IPS DF 6.9 (cell line): ENCODE data around the gene FNDC3B.

Experiments used
- DNase-seq: peaks from one replicate; pipeline ENCODE4 v3.0.0-alpha.2; 2013; ENCODE audit warnings: low read depth, low spot score
- H3K27ac ChIP-seq: one replicate; pipeline ENCODE4 v1.5.1; 2013; ENCODE audit warnings: low read length, control low read depth
- H3K27me3 ChIP-seq: 2 replicates; pipeline ENCODE4 v1.6.1; 2013; ENCODE audit warnings: mild to moderate bottlenecking, low read length; ENCODE audit not compliant: control insufficient read depth, insufficient read depth
- H3K36me3 ChIP-seq: 2 replicates; pipeline ENCODE4 v1.6.1; 2013; ENCODE audit warnings: low read length; ENCODE audit not compliant: control insufficient read depth, insufficient read depth
- H3K4me1 ChIP-seq: 2 replicates; pipeline ENCODE4 v1.6.1; 2013; ENCODE audit warnings: low read length; ENCODE audit not compliant: control insufficient read depth, insufficient read depth
- H3K4me3 ChIP-seq: 2 replicates; pipeline ENCODE4 v1.5.1; 2013; ENCODE audit warnings: mild to moderate bottlenecking, low read length
- H3K9me3 ChIP-seq: 2 replicates; pipeline ENCODE4 v1.6.1; 2013; ENCODE audit warnings: low read length, inconsistent platforms; ENCODE audit not compliant: control insufficient read depth, insufficient read depth
- WGBS: extraction: QIAGEN DNeasy Blood & Tissue Kit; methylation state at CpG from one replicate; pipeline ENCODE4 v1.1.7; 2013; ENCODE audit warnings: mixed read lengths, missing lambda C conversion rate; ENCODE audit not compliant: insufficient read length, insufficient coverage; 5-methylcytosine and 5-hydroxymethylcytosine counted together

Gene FNDC3B

DNA sequence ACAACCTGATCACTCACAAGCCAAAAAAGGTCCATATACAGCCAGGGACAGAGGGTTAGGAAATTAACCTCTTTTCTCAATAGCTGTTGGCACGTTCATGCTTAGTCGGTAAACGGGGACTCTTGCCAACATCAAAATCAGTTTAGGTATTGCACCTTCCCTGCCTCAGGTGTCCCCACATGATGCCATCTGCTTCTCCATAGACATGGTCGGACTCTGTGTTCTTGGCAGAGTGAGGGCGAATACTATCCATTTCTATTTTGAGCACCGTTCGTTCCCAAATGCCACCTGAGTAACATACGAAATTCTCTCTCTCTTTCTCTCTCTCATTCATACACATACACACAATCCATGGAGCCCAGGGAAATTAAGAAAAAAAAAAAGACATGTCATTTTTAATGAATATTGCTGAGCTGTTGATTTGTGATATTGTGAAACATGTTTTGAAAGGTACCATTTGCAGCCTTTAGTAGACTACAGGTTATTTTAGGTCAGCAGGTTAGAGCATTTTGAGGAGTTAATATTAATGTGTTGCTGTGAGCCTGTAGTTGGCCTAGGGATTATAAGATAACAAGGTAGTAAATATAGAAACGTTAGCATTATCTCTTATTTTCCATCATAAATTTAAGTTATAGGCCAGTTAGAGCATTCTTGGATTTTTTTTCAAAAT lies 330.3 kb downstream of the FNDC3B start:
- Histone ChIP-seq H3K4me3 (no peak overlapping the region), H3K36me3 (no peaks in the 10 kb centered on the region), H3K9me3 (no peaks in the 10 kb centered on the region), H3K27me3 (no peaks in the 10 kb centered on the region), H3K27ac (no peak overlapping the region), H3K4me1 (no peaks in the 10 kb centered on the region)
- 100% methylated on average over 3 of the region's 9 CpGs for WGBS
- no peak for DNase-seq

DNA sequence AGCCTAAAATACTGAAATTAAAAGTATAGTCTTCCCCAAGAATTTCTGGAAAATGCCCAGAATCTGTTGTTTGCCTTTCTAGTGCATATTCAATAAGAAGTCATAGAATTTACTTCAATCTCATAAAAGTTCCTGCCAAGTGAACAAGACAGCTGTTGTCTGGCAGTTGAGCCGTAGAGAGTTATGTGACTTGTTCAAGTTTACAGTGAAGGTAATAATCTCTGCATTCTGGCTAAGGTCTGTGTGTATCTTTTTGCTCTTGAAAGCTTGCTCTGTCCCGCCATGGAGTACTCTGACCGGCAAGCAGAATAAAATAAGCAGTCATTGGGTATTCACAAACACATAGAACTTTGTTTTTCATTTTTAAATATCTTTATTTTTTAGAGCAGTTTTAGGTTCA lies 331.0 kb downstream of the FNDC3B start:
- no peaks in the 10 kb centered on the region for H3K9me3 ChIP-seq
- no peaks in the 10 kb centered on the region for H3K4me1 ChIP-seq
- H3K27ac ChIP-seq = no peak overlapping the region
- no peak for DNase-seq
- no peaks in the 10 kb centered on the region for H3K27me3 ChIP-seq
- no peaks in the 10 kb centered on the region for H3K36me3 ChIP-seq
- H3K4me3 ChIP-seq = no peak overlapping the region
- WGBS = no CpG with 5 or more reads among the region's 3 CpGs

DNA sequence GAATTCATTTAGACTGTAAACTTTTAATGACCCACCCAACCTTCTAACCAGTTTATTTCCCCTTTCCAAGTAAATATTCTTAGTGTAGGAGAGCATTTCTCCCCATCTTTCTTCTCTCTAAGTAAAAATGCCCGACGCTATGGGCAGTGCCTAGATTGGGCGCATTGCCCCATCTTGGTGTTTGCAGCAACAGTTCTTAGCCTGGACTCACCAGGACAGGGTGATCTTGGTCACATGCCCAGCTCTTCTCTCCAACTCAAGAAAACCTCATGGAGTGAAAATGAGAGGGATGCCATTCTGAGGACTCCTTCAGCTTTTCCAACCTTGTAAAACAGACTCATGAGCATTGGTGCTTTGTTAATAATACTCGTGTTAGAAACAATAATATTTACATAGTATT lies 332.2 kb downstream of the FNDC3B start:
- Histone ChIP-seq H3K4me1 (no peaks in the 10 kb centered on the region), H3K36me3 (no peaks in the 10 kb centered on the region)
- no peak for DNase-seq

DNA sequence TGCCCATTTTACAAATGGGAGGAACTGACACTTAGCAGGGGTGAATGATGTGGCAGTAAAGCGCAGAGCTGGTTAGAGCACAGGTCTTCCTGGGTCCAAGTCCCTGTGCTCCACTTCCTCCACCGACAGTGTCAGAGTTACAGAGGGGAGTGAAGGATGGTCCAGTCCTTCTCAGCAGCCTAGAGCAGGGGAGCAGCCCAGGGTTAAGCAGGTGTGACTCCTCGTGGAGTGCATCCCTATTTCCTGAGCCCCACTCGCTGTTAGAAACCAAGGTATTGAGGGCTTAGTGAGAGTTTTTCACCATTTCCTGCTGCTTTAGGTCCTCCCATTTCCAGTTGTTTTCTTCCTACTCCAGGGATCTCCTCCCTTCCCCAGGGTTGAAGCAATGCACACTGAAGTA lies 333.5 kb downstream of the FNDC3B start:
- no peak overlapping the region for H3K4me3 ChIP-seq
- no peaks in the 10 kb centered on the region for H3K4me1 ChIP-seq
- H3K27me3 ChIP-seq = no peaks in the 10 kb centered on the region
- H3K36me3 ChIP-seq = no peaks in the 10 kb centered on the region
- no peak for DNase-seq
- no CpG with 5 or more reads among the region's 4 CpGs for WGBS
- H3K27ac ChIP-seq = no peak overlapping the region
- no peaks in the 10 kb centered on the region for H3K9me3 ChIP-seq

More for the DNA sequence above, 332.2 kb downstream of the FNDC3B start:
- WGBS = no CpG with 5 or more reads among the region's 4 CpGs
- Histone ChIP-seq H3K27me3 (no peaks in the 10 kb centered on the region), H3K27ac (no peak overlapping the region), H3K4me3 (no peak overlapping the region), H3K9me3 (no peaks in the 10 kb centered on the region)

DNA sequence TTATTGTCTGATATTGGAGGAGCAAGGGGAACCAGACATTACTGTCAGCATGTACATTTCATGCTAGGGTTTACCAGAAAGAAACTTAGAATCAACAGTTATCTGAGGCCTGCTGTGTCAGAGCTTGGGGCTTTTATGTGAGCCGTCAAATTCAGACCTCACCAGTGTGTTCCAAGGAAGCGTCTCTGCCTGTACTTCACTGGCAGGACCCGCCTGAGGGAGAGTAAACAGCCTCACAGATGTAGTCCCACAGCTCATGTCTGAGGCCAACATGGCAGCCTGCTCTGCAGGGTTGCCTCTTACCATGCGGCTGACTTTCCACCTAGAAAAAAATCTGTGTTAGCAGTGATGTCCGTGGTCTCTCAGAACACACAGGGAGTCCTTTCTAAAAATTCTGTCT lies 334.5 kb downstream of the FNDC3B start:
- Histone ChIP-seq H3K9me3 (no peaks in the 10 kb centered on the region), H3K27me3 (no peaks in the 10 kb centered on the region), H3K27ac (no peak overlapping the region), H3K36me3 (peaks cover 5% of the 10 kb centered on the region), H3K4me1 (no peaks in the 10 kb centered on the region), H3K4me3 (no peak overlapping the region)
- no peak for DNase-seq
- no CpG with 5 or more reads among the region's 5 CpGs for WGBS

DNA sequence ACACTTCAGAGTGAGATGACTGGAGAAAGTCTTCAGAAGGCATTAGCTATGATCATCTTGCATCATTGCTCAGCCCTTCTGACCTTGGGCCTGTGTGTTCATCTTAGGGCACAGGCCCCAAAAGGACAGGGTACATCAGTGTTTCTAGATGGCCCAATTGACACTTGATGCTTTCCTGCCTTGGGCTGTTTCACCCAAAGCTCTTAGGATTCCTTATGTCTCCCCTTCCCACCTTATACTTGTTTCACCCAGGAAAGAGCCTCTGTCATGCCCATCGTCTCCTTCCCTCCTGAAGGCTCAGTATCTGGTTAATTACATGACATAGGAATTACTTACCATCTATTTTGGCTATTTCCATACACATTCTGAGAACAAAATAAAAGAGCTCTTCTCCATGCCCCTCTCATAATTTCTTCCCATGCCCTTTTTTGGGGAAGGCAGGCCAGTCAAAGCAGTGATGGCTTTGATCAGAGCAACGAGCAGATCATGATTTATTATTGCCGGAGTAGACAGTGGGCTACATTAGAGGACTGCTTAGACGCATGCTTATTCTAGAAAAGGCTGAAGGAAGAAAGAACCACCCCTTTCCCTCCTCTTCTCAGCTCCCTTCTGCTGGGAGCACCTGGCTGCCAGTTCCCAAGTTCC lies 335.9 kb downstream of the FNDC3B start:
- peaks cover 7% of the 10 kb centered on the region for H3K36me3 ChIP-seq
- H3K4me3 ChIP-seq = no peak overlapping the region
- no CpG with 5 or more reads among the region's 4 CpGs for WGBS
- H3K27me3 ChIP-seq = no peaks in the 10 kb centered on the region
- H3K9me3 ChIP-seq = no peaks in the 10 kb centered on the region
- no peaks in the 10 kb centered on the region for H3K4me1 ChIP-seq
- DNase-seq = no peak
- H3K27ac ChIP-seq = no peak overlapping the region

DNA sequence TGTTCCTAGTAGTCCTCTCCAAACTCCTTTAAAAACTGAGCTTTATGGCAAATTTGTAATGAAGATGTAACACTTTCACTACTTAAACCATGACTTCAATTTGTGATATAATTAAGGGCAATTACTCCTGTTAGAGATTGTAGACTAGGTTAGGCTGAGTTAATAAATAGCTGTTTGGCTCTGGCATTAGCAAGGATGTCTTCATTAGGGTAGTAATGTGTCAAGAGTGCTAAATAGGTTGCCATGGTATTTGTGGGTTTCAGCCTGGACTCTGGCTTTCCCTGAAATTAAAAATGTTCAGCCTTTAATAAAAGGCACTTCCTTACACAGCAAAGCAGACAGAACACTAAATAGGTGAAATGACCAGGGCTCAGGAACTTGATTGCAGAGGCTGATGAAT lies 337.0 kb downstream of the FNDC3B start:
- no peaks in the 10 kb centered on the region for H3K4me1 ChIP-seq
- no peaks in the 10 kb centered on the region for H3K9me3 ChIP-seq
- no peak overlapping the region for H3K27ac ChIP-seq
- H3K4me3 ChIP-seq = no peak overlapping the region
- H3K27me3 ChIP-seq = no peaks in the 10 kb centered on the region
- peaks cover 11% of the 10 kb centered on the region for H3K36me3 ChIP-seq
- DNase-seq = no peak

DNA sequence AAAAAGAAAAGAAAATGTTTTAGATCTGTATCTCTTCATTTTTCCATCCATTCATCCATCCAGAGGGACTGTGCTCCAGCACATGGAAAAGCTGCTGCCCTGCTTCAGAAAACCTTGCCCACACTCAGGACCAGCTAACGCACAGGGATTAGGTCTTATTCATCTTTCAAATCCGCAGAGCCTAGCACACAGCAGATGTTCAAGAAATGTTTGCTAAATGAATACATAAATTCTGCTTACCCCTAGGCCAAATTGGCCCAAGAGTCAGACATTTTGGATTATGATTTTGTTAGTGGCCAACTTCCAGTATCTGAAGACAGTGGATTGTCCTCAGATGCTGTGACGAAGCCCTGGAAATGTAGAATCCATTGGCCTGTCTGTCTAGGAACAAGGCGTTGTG lies 337.5 kb downstream of the FNDC3B start:
- no peaks in the 10 kb centered on the region for H3K4me1 ChIP-seq
- no peak overlapping the region for H3K4me3 ChIP-seq
- H3K27ac ChIP-seq = no peak overlapping the region
- H3K27me3 ChIP-seq = no peaks in the 10 kb centered on the region
- H3K36me3 ChIP-seq = peaks cover 11% of the 10 kb centered on the region
- WGBS = no CpG with 5 or more reads among the region's 4 CpGs
- H3K9me3 ChIP-seq = no peaks in the 10 kb centered on the region
- DNase-seq = no peak

DNA sequence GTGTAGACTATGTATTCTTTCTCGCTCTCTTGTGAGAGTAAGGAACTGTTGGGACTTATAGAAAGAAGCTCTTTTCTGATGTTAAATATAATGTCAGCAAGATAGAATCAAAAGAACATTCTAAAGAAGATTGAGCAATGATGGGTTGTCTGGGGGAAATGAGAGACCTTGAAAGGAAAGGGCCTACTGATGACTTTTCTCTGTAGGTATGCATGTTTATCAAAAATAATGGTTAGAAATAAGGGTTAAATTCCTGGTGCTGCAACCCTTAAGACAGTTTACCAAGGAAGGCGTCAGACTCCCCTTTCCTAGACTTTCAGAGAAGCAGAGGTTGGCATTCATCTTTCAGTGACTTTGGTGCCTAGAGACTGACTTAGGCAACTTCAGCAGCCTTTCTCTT lies 339.1 kb downstream of the FNDC3B start:
- DNase-seq = no peak
- no peaks in the 10 kb centered on the region for H3K9me3 ChIP-seq
- no peak overlapping the region for H3K4me3 ChIP-seq
- no peaks in the 10 kb centered on the region for H3K4me1 ChIP-seq
- H3K36me3 ChIP-seq = peaks cover 11% of the 10 kb centered on the region
- H3K27me3 ChIP-seq = no peaks in the 10 kb centered on the region
- no peak overlapping the region for H3K27ac ChIP-seq
- WGBS = no CpG with 5 or more reads among the region's 2 CpGs

DNA sequence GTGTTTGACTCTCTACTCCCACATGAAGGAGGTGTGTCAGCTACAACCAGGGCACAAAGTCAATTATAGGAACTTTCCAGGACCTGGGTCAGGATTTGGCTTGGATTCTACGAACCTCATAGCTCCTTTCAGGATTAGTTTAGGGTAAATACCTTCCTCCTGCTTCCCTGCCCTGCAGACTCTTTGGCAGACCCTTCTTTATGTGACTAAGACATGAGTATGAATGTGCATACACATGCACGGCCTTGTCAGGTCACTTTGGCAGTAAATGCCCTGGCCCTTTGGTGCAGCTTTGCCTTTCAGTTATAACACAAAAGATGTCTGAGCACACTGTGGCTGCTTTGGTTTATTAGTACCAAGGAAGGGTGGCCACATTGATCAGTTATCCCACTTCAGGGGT lies 340.0 kb downstream of the FNDC3B start:
- no CpG with 5 or more reads among the region's 2 CpGs for whole genome bisulfite sequencing
- peaks cover 11% of the 10 kb centered on the region for H3K36me3 ChIP-seq

DNA sequence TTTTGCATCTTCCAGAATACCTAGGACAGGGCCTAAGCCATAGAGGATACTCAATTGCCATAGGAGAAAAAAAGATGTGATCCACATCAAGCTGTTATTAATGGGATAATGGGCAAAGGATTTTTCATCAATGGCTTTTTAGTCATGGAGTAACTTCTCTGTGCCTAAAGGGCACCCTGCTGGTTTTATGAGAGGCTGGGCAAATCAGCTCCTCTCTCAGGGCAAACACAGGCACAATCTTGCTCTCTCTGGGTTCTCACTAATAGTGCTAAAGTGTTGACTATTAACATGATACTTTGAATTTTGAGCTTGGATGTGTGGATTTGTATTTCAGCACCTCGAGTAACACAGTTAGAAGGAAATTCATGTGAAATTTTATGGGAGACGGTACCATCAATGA lies 341.3 kb downstream of the FNDC3B start:
- Histone ChIP-seq H3K4me3 (no peak overlapping the region), H3K27ac (no peak overlapping the region), H3K36me3 (peaks cover 11% of the 10 kb centered on the region), H3K27me3 (no peaks in the 10 kb centered on the region), H3K4me1 (no peaks in the 10 kb centered on the region), H3K9me3 (no peaks in the 10 kb centered on the region)
- DNase-seq = no peak
- no CpG with 5 or more reads among the region's 2 CpGs for WGBS

More for the DNA sequence above, 340.0 kb downstream of the FNDC3B start:
- no peaks in the 10 kb centered on the region for H3K4me1 ChIP-seq
- no peak overlapping the region for H3K4me3 ChIP-seq
- no peaks in the 10 kb centered on the region for H3K9me3 ChIP-seq
- no peak for DNase-seq
- no peak overlapping the region for H3K27ac ChIP-seq
- no peaks in the 10 kb centered on the region for H3K27me3 ChIP-seq
